Liver (tissue), 3 donors: Measurements from ENCODE around the gene USP40.

ENCODE experiments used
- RAD21 ChIP-seq, 2 donors: IDR thresholded peaks; 2 replicates each; pipeline ENCODE4 v1.6.1; 2016; ENCODE audit warnings: antibody characterized with exemption in 2 of 2, mild to moderate bottlenecking in 2 of 2
- TAF1 ChIP-seq: conservative IDR thresholded peaks from 2 replicates; pipeline ENCODE4 v1.6.1; 2016; ENCODE audit warnings: antibody characterized with exemption, mild to moderate bottlenecking
- TF ChIP-seq, protein P1 (sequence below): fragments of 150-350 bp; IDR thresholded peaks from 2 replicates; pipeline ENCODE4 v1.5.1; 2017; ENCODE audit warnings: improper control_type of control experiment, low read depth, low read length; ENCODE audit not compliant: missing input control
- TF ChIP-seq, protein P2 (sequence below): IDR thresholded peaks from 2 replicates; pipeline ENCODE4 v1.6.1; 2016; ENCODE audit warnings: antibody characterized with exemption, mild to moderate bottlenecking
- TF ChIP-seq, protein P3 (sequence below): IDR thresholded peaks from 2 replicates; pipeline ENCODE4 v1.6.1; 2016; ENCODE audit warnings: antibody characterized with exemption
- donor health status: healthy.
- donor health status: healthy.

DNA sequence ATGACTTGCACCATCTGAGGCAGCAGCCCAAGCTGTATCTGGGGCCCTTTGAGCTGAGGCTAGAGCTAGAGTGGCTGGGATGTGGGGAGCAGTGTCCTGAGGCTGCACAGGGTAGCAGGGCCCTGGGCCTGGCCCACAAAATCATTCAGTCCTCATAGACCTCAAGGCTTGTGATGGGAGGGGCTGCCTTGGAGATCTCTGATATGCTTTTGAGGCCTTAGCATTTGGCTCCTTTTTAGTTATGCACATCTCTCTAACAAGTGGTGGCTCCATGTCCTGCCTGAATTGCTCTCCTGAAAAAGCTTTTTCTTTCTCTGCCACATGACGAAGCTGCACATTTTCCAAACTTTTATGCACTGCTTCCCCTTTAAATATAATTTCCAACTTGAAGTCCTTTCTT, 39.1 kb upstream of the USP40 start:
- TF ChIP-seq RAD21 (IDR thresholded peaks at IDR 0.05) (no peak), TAF1 (no peak)
- TF ChIP-seq, protein P1, sequence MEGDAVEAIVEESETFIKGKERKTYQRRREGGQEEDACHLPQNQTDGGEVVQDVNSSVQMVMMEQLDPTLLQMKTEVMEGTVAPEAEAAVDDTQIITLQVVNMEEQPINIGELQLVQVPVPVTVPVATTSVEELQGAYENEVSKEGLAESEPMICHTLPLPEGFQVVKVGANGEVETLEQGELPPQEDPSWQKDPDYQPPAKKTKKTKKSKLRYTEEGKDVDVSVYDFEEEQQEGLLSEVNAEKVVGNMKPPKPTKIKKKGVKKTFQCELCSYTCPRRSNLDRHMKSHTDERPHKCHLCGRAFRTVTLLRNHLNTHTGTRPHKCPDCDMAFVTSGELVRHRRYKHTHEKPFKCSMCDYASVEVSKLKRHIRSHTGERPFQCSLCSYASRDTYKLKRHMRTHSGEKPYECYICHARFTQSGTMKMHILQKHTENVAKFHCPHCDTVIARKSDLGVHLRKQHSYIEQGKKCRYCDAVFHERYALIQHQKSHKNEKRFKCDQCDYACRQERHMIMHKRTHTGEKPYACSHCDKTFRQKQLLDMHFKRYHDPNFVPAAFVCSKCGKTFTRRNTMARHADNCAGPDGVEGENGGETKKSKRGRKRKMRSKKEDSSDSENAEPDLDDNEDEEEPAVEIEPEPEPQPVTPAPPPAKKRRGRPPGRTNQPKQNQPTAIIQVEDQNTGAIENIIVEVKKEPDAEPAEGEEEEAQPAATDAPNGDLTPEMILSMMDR: no peak
- TF ChIP-seq, protein P2, sequence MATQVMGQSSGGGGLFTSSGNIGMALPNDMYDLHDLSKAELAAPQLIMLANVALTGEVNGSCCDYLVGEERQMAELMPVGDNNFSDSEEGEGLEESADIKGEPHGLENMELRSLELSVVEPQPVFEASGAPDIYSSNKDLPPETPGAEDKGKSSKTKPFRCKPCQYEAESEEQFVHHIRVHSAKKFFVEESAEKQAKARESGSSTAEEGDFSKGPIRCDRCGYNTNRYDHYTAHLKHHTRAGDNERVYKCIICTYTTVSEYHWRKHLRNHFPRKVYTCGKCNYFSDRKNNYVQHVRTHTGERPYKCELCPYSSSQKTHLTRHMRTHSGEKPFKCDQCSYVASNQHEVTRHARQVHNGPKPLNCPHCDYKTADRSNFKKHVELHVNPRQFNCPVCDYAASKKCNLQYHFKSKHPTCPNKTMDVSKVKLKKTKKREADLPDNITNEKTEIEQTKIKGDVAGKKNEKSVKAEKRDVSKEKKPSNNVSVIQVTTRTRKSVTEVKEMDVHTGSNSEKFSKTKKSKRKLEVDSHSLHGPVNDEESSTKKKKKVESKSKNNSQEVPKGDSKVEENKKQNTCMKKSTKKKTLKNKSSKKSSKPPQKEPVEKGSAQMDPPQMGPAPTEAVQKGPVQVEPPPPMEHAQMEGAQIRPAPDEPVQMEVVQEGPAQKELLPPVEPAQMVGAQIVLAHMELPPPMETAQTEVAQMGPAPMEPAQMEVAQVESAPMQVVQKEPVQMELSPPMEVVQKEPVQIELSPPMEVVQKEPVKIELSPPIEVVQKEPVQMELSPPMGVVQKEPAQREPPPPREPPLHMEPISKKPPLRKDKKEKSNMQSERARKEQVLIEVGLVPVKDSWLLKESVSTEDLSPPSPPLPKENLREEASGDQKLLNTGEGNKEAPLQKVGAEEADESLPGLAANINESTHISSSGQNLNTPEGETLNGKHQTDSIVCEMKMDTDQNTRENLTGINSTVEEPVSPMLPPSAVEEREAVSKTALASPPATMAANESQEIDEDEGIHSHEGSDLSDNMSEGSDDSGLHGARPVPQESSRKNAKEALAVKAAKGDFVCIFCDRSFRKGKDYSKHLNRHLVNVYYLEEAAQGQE: no peak
- TF ChIP-seq, protein P3, sequence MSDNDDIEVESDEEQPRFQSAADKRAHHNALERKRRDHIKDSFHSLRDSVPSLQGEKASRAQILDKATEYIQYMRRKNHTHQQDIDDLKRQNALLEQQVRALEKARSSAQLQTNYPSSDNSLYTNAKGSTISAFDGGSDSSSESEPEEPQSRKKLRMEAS: no peak
